H1 (cell line): ENCODE results near the gene TUBA3C.

ENCODE experiments used
- CEBPB ChIP-seq: IDR thresholded peaks from 2 replicates; pipeline ENCODE4 v1.6.1; 2012; ENCODE audit warnings: low read depth, low read length
- CREB1 ChIP-seq: IDR thresholded peaks from 2 replicates; pipeline ENCODE4 v1.6.1; 2012; ENCODE audit warnings: inconsistent platforms
- FOSL1 ChIP-seq: IDR thresholded peaks from 2 replicates; pipeline ENCODE4 v1.6.1; 2011; ENCODE audit warnings: mild to moderate bottlenecking, low read depth, low read length, moderate library complexity; ENCODE audit not compliant: insufficient read depth
- TF ChIP-seq, protein P1 (sequence below), 3 experiments: IDR thresholded peaks; 1 replicate in 2 of 3; 2 replicates in 1 of 3; pipeline versions ENCODE4 v1.5.1 to v1.6.1; 2011; ENCODE audit warnings: low read length in 3 of 3, mild to moderate bottlenecking in 3 of 3, inconsistent platforms in 2 of 3, low read depth in 1 of 3, moderate library complexity in 1 of 3; ENCODE audit not compliant: insufficient read depth in 1 of 3; ENCODE audit errors: control extremely low read depth in 1 of 3

DNA sequence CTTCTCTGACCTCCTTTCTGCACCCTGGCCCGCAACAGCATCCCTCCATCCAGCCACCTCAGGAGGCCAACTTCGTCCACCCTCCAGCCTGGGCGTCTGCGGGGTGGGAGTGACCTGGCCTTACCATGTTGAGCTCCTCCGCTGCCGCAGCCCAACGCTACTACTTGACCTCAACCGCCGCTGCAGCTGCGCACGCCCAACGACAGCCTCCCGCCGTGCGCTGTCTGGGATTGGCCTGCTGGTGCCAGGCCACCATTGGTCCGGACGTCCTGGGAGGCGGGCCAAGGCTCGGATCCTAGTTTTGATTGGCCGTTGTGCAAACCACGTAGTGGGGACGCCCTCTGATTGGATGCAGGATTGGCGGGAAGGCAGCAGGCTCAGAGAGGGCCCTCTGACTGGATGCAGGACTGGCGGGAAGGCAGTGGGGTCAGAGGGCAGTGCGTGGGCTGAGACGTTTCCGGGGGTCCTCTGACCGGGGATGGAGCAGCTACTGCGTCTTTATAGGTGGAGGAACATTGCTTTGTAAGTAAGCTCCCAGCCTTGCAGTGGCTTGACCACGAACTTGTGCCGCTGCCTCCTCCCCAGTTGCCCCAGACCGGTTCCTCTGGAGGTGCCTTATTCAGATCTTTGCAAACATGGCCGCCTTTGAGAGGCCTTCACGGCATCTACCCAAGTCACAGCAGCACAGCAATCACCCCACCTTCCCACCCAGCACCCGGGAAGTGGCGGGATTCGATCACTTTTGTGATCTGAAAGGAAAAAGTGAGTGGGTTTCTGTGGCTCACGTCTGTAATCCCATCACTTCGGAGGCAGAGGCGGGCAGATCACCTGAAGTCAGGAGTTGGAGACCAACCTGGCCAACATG, at the start of gene TUBA3C:
- no peak for TF ChIP-seq CREB1
- TF ChIP-seq CEBPB: no peak
- TF ChIP-seq, protein P1, sequence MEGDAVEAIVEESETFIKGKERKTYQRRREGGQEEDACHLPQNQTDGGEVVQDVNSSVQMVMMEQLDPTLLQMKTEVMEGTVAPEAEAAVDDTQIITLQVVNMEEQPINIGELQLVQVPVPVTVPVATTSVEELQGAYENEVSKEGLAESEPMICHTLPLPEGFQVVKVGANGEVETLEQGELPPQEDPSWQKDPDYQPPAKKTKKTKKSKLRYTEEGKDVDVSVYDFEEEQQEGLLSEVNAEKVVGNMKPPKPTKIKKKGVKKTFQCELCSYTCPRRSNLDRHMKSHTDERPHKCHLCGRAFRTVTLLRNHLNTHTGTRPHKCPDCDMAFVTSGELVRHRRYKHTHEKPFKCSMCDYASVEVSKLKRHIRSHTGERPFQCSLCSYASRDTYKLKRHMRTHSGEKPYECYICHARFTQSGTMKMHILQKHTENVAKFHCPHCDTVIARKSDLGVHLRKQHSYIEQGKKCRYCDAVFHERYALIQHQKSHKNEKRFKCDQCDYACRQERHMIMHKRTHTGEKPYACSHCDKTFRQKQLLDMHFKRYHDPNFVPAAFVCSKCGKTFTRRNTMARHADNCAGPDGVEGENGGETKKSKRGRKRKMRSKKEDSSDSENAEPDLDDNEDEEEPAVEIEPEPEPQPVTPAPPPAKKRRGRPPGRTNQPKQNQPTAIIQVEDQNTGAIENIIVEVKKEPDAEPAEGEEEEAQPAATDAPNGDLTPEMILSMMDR (IDR thresholded peaks at IDR 0.05; ENCODE audit: control extremely low read depth in 1 of 3, insufficient read depth in 1 of 3, low read depth in 1 of 3, low read length in 3 of 3): no peak
- no peak for TF ChIP-seq FOSL1
